NCI-H345 treated with DMSO at 0.1 percent for 48 hours (cell line): ENCODE measurements around the gene RAB28.

Experiments
- DNase-seq: peaks from one replicate; lab custom pipeline; 2025; ENCODE audit not compliant: unreplicated experiment; lab: John Stamatoyannopoulos, UW

RAB28 gene

DNA sequence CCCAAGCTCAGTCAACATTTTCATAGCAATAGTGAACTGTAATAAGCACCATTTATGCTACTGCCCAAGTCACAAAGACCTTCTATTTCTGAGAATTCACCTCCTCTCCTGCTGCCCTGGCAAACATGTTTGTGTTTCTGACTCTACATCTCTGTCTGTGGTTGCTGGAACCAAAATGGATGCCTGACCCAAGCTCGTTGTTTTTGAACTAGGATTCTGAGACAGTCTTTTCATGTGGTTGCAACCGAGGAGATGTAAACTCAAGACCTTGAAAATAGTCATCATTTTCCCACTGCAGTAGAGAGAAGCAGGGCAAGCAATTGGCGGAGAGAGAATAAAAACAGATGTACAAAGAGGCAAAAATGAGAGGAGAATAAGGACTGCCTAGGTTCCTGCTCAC is 160.2 kb downstream of the RAB28 start:
- DNase-seq = no peak

DNA sequence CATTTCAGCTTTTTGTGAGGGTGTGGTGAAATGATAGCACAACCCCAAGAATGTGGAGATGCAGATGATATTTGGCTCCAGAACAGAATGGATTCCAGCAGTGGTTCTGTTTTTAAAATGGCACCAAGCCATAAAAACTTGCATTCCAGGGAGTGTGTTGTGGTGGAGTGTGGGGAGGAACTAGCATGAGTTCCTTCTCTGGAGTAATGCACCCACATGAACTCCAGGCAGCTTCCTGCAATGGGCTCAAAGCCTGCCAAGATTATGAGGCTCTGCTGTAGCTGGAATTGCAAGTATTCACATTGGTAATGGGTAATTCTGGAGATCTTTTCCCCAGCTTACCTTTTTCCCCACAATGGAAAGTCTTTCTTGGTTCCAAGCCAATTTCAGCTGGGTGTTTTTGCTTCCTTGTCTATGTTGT is 161.4 kb downstream of the RAB28 start:
- no peak for DNase-seq
